ENCODE measurements around the gene RNGTT.

The RNGTT gene

GRCh38 chr6:89010825-89011224, 47.4 kb upstream of the RNGTT start:
- CTCF ChIA-PET, result interaction anchor here (2.5 kb wide), 1 partner anchor 28 kb away, joined by 11 read pairs; no protein-coding TSS in a partner anchor
- H3K36me3 ChIP-seq (ENCODE audit: control insufficient read depth in 2 of 2, insufficient read depth in 1 of 2, low read length in 2 of 2), result no peaks in the 10 kb centered on the region

GRCh38 chr6:89009624-89010059, 46.2 kb upstream of the RNGTT start:
- H3K4me1 ChIP-seq (ENCODE audit: control insufficient read depth, insufficient read depth, low read length), result peaks cover 10% of the 10 kb centered on the region
- no peak overlapping the region for H3K27ac ChIP-seq (ENCODE audit: extremely low read depth, low read depth, low read length)
- TF ChIP-seq ZNF704 (tag by site-specific recombination; IDR thresholded peaks at IDR 0.05), result no peak
- no peak overlapping the region for H3K4me3 ChIP-seq (ENCODE audit: low read depth, low read length)
- ChIA-PET POLR2A (interaction anchor here (2.8 kb wide), 1 partner anchor 71 kb away, joined by 13 read pairs; the partner anchor contains the start of gene PNRC1), CTCF (interaction anchor here (0.6 to 1.0 kb wide), 4 partner anchors 8 to 1477 kb away, joined by 3 to 4 read pairs (median 4); no protein-coding TSS in a partner anchor)
- no peaks in the 10 kb centered on the region for H3K36me3 ChIP-seq (ENCODE audit: control insufficient read depth in 2 of 2, insufficient read depth in 1 of 2, low read length in 2 of 2)
- no peaks in the 10 kb centered on the region for H3K9me3 ChIP-seq (ENCODE audit: control insufficient read depth, insufficient read depth, low read depth, low read length)

More at GRCh38 chr6:89010825-89011224, 47.4 kb upstream of the RNGTT start:
- POLR2A ChIA-PET, result interaction anchor here (0.6 to 2.8 kb wide), 3 partner anchors 37 to 113 kb away, joined by 5 to 13 read pairs (median 6); partner anchors contain the start of gene PNRC1
- H3K9me3 ChIP-seq (ENCODE audit: control insufficient read depth, insufficient read depth, low read depth, low read length), result no peaks in the 10 kb centered on the region
- no peak overlapping the region for H3K4me3 ChIP-seq (ENCODE audit: low read depth, low read length)
- no peak overlapping the region for H3K27ac ChIP-seq (ENCODE audit: extremely low read depth, low read depth, low read length)
- no peak for TF ChIP-seq ZBTB21 (tag by site-specific recombination; IDR thresholded peaks at IDR 0.05)
- TF ChIP-seq ZBTB44 (tag by site-specific recombination; IDR thresholded peaks at IDR 0.05), result no peak
- peak; percentile 85 for TF ChIP-seq ZNF549 (tag by site-specific recombination; IDR thresholded peaks at IDR 0.05)
- no peak for TF ChIP-seq FEZF1 (tag by site-specific recombination; IDR thresholded peaks at IDR 0.05)
- H3K4me1 ChIP-seq (ENCODE audit: control insufficient read depth, insufficient read depth, low read length), result peaks cover 10% of the 10 kb centered on the region

- peaks cover 10% of the 10 kb centered on the region for H3K4me1 ChIP-seq (ENCODE audit: control insufficient read depth, insufficient read depth, low read length)
- no peaks in the 10 kb centered on the region for H3K36me3 ChIP-seq (ENCODE audit: control insufficient read depth in 2 of 2, insufficient read depth in 1 of 2, low read length in 2 of 2)
- no peak for TF ChIP-seq ZNF596 (tag by site-specific recombination; IDR thresholded peaks at IDR 0.05)
- no peak for TF ChIP-seq ZBTB48 (tag by site-specific recombination; IDR thresholded peaks at IDR 0.05)
- TF ChIP-seq TRIM28 (IDR thresholded peaks at IDR 0.05; ENCODE audit: borderline replicate concordance, low read length), result no peak
- TF ChIP-seq WT1 (tag by site-specific recombination; IDR thresholded peaks at IDR 0.05), result no peak
- no peak for TF ChIP-seq ZNF433 (tag by site-specific recombination; IDR thresholded peaks at IDR 0.05; ENCODE audit: low read depth)
- TF ChIP-seq REPIN1 (tag by site-specific recombination; IDR thresholded peaks at IDR 0.05; ENCODE audit: low read depth), result no peak
- TF ChIP-seq ZNF324 (tag by site-specific recombination; IDR thresholded peaks at IDR 0.05), result no peak
- ChIA-PET POLR2A (no interaction called here), CTCF (interaction anchor here (0.6 kb wide), 1 partner anchor 108 kb away, joined by 4 read pairs; no protein-coding TSS in a partner anchor)
- no peaks in the 10 kb centered on the region for H3K9me3 ChIP-seq (ENCODE audit: control insufficient read depth, insufficient read depth, low read depth, low read length)
- H3K27ac ChIP-seq (ENCODE audit: extremely low read depth, low read depth, low read length), result no peak overlapping the region
- no peak overlapping the region for H3K4me3 ChIP-seq (ENCODE audit: low read depth, low read length)
These were observed 45.5 kb upstream of the RNGTT start for GRCh38 chr6:89008815-89009374.

GRCh38 chr6:89008001-89008814, 44.8 kb upstream of the RNGTT start:
- ChIA-PET CTCF (interaction anchor here (0.5 kb wide), 1 partner anchor 234 kb away, joined by 3 read pairs; no protein-coding TSS in a partner anchor), POLR2A (no interaction called here)
- no peak overlapping the region for H3K27ac ChIP-seq (ENCODE audit: extremely low read depth, low read depth, low read length)
- peaks cover 10% of the 10 kb centered on the region for H3K4me1 ChIP-seq (ENCODE audit: control insufficient read depth, insufficient read depth, low read length)
- H3K36me3 ChIP-seq (ENCODE audit: control insufficient read depth in 2 of 2, insufficient read depth in 1 of 2, low read length in 2 of 2), result no peaks in the 10 kb centered on the region
- no peak overlapping the region for H3K4me3 ChIP-seq (ENCODE audit: low read depth, low read length)
- H3K9me3 ChIP-seq (ENCODE audit: control insufficient read depth, insufficient read depth, low read depth, low read length), result no peaks in the 10 kb centered on the region
- TF ChIP-seq ZBTB21 (tag by site-specific recombination; IDR thresholded peaks at IDR 0.05) (no peak), SCRT2 (tag by site-specific recombination; IDR thresholded peaks at IDR 0.05) (0 out of 2 replicates have a peak, but pooled peaks have one; percentile 29), ZNF416 (tag by site-specific recombination; IDR thresholded peaks at IDR 0.05) (no peak), ZNF513 (tag by site-specific recombination; IDR thresholded peaks at IDR 0.05) (peak; percentile 13; the same call in 1 of the 2 replicates), PRDM10 (tag by site-specific recombination; IDR thresholded peaks at IDR 0.05) (peak; percentile 1; the same call in 1 of the 2 replicates)

Data from HEK293 (cell line).